ENCODE results near the gene RAD51D.
"Not testable (repeated sequence)": the region's sequence is repeated elsewhere in the genome, so short reads cannot be mapped to it uniquely, and the experiment has no call there.

Gene RAD51D

DNA sequence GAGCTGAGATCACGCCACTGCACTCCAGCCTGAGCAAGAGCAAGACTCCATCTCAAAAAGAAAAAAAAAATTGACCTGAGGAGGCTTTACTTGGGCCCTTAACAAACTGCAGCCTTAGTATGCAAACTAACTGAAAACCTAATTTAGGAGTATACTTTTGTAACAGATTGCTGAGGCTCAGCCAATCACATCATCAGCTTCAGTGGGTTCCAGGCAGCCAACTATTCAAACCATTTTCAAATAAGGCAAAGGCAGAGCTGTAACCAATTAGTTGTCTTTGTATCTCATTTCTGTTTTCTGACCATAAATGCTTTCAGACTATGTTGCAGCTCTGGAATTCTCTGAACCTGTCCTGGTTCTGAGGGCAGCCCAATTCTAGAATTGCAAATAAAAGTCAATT is 23.9 kb downstream of the RAD51D start:
- Histone ChIP-seq H3K9ac (ENCODE audit: low read depth in 1 of 2, low read length in 2 of 2) (no peak overlapping the region), H3K9me3 (ENCODE audit: control insufficient read depth in 1 of 2, low read length in 2 of 2) (no peaks in the 10 kb centered on the region), H3K27me3 (ENCODE audit: control insufficient read depth in 1 of 2, insufficient read depth in 2 of 2, low read length in 2 of 2) (no peaks in the 10 kb centered on the region), H3K4me1 (ENCODE audit: control insufficient read depth in 1 of 2, insufficient read depth in 2 of 2, low read length in 2 of 2) (no peaks in the 10 kb centered on the region), H3K27ac (ENCODE audit: low read depth, low read length) (no peak overlapping the region), H3K4me3 (ENCODE audit: low read depth in 1 of 2, low read length in 2 of 2) (no peak overlapping the region), H3K36me3 (ENCODE audit: control insufficient read depth in 1 of 2, insufficient read depth in 2 of 2, low read length in 2 of 2) (peaks cover under 1 to 27% of the 10 kb centered on the region in 2 donors)

DNA sequence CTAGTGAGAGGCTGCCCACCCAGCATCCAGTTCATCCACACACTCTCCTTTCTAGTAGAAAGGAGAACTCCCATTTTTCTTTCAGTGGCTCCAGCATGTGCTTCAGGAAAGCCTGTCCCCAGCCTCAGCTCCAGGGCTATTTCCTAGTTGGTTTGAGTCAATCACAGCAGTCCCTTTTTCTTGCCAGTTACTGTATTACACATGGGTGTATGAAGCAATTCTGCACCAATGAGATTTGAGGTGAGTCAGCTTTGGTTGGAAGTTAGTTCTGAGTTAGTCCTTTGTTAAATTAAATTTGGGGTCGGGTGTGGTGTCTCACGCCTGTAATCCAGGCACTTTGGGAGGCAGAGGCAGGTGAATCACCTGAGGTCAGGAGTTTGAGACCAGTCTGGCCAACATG is 24.8 kb downstream of the RAD51D start:
- H3K9ac ChIP-seq (ENCODE audit: low read depth in 1 of 2, low read length in 2 of 2): no peak overlapping the region
- H3K4me1 ChIP-seq (ENCODE audit: control insufficient read depth in 1 of 2, insufficient read depth in 2 of 2, low read length in 2 of 2): peaks cover 0 to 1% of the 10 kb centered on the region in 2 donors
- no peaks in the 10 kb centered on the region for H3K9me3 ChIP-seq (ENCODE audit: control insufficient read depth in 1 of 2, low read length in 2 of 2)
- no peak overlapping the region for H3K27ac ChIP-seq (ENCODE audit: low read depth, low read length)
- peaks cover 0 to 18% of the 10 kb centered on the region in 2 donors for H3K36me3 ChIP-seq (ENCODE audit: control insufficient read depth in 1 of 2, insufficient read depth in 2 of 2, low read length in 2 of 2)
- no peaks in the 10 kb centered on the region for H3K27me3 ChIP-seq (ENCODE audit: control insufficient read depth in 1 of 2, insufficient read depth in 2 of 2, low read length in 2 of 2)
- no peak overlapping the region for H3K4me3 ChIP-seq (ENCODE audit: low read depth in 1 of 2, low read length in 2 of 2)

DNA sequence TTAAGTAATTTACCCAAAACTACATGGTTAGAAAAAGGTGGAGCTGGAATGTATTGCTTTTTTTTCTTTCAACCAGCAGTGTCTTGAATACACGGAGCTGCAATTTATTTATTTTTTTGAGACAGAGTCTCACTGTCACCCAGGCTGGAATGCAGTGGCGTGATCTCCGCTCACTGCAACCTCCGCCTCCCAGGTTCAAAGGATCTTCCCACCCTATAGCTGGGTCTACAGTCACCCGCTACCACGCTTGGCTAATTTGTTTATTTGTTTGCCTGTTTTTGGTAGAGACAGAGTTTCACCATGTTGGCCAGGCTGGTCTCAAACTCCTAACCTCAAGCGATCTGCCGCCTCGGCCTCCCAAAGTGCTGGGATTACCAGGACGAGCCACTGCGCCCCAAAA is 29.0 kb downstream of the RAD51D start:
- H3K27ac ChIP-seq (ENCODE audit: low read depth, low read length); H3K4me3 ChIP-seq (ENCODE audit: low read depth in 1 of 2, low read length in 2 of 2); H3K27me3 ChIP-seq (ENCODE audit: control insufficient read depth in 1 of 2, insufficient read depth in 2 of 2, low read length in 2 of 2); H3K9me3 ChIP-seq (ENCODE audit: control insufficient read depth in 1 of 2, low read length in 2 of 2); H3K36me3 ChIP-seq (ENCODE audit: control insufficient read depth in 1 of 2, insufficient read depth in 2 of 2, low read length in 2 of 2); H3K9ac ChIP-seq (ENCODE audit: low read depth in 1 of 2, low read length in 2 of 2): not testable (repeated sequence)
- H3K4me1 ChIP-seq (ENCODE audit: control insufficient read depth in 1 of 2, insufficient read depth in 2 of 2, low read length in 2 of 2): peaks cover 17 to 25% of the 10 kb centered on the region in 2 donors

DNA sequence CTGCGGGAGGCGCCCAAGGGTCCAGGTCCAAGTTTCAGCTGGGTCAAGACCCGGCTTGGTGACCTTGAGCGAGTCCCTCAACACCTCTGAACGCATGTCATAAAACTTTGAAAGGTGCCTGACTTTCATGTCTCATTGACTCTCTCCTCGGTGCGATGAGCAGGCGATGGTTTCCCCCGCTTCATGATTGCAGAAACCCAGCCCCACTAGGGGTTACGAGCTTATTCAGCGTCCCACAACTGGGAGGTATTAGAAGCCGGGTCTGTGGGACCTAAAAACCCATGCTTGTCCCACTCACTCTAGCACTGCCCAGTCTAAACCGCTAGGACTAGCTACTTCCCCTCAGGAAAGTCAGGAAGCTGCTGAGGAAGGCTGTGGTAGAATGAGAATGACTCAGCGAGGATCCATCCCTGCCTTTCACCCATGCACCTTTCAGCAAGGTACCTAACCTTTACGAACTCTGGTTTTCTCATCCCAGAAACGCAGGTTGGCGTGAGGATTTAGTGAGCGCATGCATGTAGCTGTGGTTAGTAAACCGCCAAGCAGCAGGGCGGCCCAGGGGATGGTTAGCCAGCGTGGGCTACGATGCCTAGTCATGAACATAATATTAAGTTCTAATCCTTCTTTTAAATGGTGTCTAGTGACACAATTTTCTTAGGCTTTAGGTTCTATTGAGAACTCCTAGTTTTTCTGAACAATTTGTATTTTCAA is 29.9 kb downstream of the RAD51D start:
- Histone ChIP-seq H3K4me1 (ENCODE audit: control insufficient read depth in 1 of 2, insufficient read depth in 2 of 2, low read length in 2 of 2) (peaks cover 19 to 30% of the 10 kb centered on the region in 2 donors), H3K27ac (ENCODE audit: low read depth, low read length) (no peak overlapping the region), H3K9me3 (ENCODE audit: control insufficient read depth in 1 of 2, low read length in 2 of 2) (no peaks in the 10 kb centered on the region), H3K36me3 (ENCODE audit: control insufficient read depth in 1 of 2, insufficient read depth in 2 of 2, low read length in 2 of 2) (no peaks in the 10 kb centered on the region), H3K4me3 (ENCODE audit: low read depth in 1 of 2, low read length in 2 of 2) (peak overlapping the region; percentile 64 to 68), H3K9ac (ENCODE audit: low read depth in 1 of 2, low read length in 2 of 2) (peak overlapping the region; percentile 67 to 75), H3K27me3 (ENCODE audit: control insufficient read depth in 1 of 2, insufficient read depth in 2 of 2, low read length in 2 of 2) (no peaks in the 10 kb centered on the region)

DNA sequence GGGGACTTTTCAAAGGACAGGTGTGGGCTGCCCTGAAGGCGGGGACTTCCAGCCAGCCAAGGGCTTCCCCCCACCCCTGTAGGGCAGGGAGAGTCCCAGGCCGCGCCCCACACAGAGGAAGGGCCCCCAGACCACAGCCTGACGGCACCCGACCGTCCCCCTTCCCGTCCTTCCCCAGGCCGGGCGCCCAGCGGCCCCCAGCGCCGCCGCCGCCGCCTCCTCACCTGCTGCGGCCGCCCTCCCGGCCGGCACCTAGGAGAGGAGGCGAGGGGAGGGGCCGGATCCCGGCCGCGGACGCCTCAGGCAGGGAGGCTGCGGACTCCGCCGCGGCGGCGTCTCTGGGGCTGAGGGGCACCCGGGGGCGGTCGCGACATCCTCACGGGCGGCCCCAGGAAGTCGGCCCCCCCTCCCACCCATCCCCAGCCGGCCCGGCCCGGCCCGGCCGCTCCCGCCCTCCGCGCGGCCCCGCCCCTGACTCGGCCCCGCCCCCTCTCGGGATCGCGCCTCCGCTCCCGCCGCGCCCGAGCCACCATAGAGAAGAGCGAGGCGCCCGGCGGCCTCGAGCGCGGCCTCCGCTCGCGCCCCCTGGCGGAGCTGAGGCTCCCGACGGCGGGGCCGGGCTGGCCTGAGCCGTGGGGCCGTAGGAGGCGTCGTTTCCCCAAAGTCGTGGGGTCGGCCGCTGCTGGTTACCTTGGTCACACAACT is 30.6 kb downstream of the RAD51D start:
- peak overlapping the region; percentile 93 to 98 for H3K4me3 ChIP-seq (ENCODE audit: low read depth in 1 of 2, low read length in 2 of 2)
- H3K4me1 ChIP-seq (ENCODE audit: control insufficient read depth in 1 of 2, insufficient read depth in 2 of 2, low read length in 2 of 2): peaks cover 19 to 30% of the 10 kb centered on the region in 2 donors
- H3K27ac ChIP-seq (ENCODE audit: low read depth, low read length): peak overlapping the region; percentile 85
- H3K9me3 ChIP-seq (ENCODE audit: control insufficient read depth in 1 of 2, low read length in 2 of 2): no peaks in the 10 kb centered on the region
- H3K36me3 ChIP-seq (ENCODE audit: control insufficient read depth in 1 of 2, insufficient read depth in 2 of 2, low read length in 2 of 2): no peaks in the 10 kb centered on the region
- H3K9ac ChIP-seq (ENCODE audit: low read depth in 1 of 2, low read length in 2 of 2): peak overlapping the region; percentile 97 to 98
- H3K27me3 ChIP-seq (ENCODE audit: control insufficient read depth in 1 of 2, insufficient read depth in 2 of 2, low read length in 2 of 2): no peaks in the 10 kb centered on the region

DNA sequence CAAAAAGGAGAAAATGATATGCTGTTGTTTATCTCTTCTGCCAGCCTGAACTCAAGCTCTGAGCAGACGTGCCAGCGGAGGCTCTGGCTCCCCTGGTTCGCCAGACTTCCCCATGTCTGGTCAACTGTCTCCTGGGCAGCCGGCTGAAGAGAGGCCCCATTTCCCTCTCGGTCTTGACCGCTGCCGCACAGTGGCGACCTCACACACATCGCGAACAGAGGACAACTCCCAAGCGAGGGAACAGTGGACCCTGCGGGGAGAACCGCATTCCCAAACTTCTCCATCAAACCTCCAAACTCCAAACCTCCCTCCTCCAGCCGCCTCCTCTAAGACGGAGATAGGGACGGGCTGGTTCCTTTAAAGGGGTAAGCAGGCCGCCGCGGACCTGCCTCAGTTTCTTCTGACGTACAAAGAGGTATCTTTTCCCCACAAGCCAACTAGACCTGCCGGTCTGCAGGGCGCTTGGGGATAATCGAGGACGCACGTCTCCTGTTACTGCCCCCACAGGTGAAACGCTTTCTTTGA is 31.2 kb downstream of the RAD51D start:
- peak overlapping the region; percentile 93 to 98 for H3K4me3 ChIP-seq (ENCODE audit: low read depth in 1 of 2, low read length in 2 of 2)
- peaks cover 19 to 30% of the 10 kb centered on the region in 2 donors for H3K4me1 ChIP-seq (ENCODE audit: control insufficient read depth in 1 of 2, insufficient read depth in 2 of 2, low read length in 2 of 2)
- H3K27ac ChIP-seq (ENCODE audit: low read depth, low read length): peak overlapping the region; percentile 85
- no peaks in the 10 kb centered on the region for H3K36me3 ChIP-seq (ENCODE audit: control insufficient read depth in 1 of 2, insufficient read depth in 2 of 2, low read length in 2 of 2)
- no peaks in the 10 kb centered on the region for H3K9me3 ChIP-seq (ENCODE audit: control insufficient read depth in 1 of 2, low read length in 2 of 2)
- peak overlapping the region; percentile 97 to 98 for H3K9ac ChIP-seq (ENCODE audit: low read depth in 1 of 2, low read length in 2 of 2)
- H3K27me3 ChIP-seq (ENCODE audit: control insufficient read depth in 1 of 2, insufficient read depth in 2 of 2, low read length in 2 of 2): no peaks in the 10 kb centered on the region

DNA sequence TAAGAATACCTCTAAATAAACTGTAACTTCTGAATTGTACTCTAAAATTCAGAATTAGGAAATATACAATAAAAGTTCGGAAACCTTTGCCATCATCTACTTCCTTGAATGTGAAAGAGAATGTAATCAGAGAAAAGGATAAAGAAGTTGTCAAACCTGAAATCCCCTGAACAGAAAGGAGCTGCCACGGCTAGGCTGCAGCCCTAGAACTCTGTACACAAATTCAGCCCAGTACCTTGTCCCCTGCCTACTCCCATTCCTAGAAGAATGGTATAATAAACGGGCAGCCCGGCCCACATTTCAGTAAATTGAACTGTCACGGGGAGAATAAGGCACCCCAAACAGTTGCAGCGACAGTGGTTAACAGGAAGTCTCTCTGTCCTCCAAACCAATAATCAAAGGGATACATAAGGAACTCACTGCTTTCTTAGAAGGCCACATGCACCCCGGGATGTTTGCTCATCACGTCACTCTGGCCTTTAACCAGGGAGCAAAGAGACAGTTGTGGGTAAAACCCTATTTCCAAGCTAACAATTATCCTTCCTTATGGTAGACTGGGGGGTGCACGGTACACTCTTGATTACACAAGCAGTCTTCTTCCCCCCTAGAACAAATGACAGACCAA is 31.8 kb downstream of the RAD51D start:
- no peaks in the 10 kb centered on the region for H3K36me3 ChIP-seq (ENCODE audit: control insufficient read depth in 1 of 2, insufficient read depth in 2 of 2, low read length in 2 of 2)
- H3K4me3 ChIP-seq (ENCODE audit: low read depth in 1 of 2, low read length in 2 of 2): peak overlapping the region; percentile 93 to 98
- peak overlapping the region; percentile 97 to 98 for H3K9ac ChIP-seq (ENCODE audit: low read depth in 1 of 2, low read length in 2 of 2)
- H3K4me1 ChIP-seq (ENCODE audit: control insufficient read depth in 1 of 2, insufficient read depth in 2 of 2, low read length in 2 of 2): peaks cover 19 to 36% of the 10 kb centered on the region in 2 donors
- H3K27me3 ChIP-seq (ENCODE audit: control insufficient read depth in 1 of 2, insufficient read depth in 2 of 2, low read length in 2 of 2): no peaks in the 10 kb centered on the region
- no peaks in the 10 kb centered on the region for H3K9me3 ChIP-seq (ENCODE audit: control insufficient read depth in 1 of 2, low read length in 2 of 2)
- H3K27ac ChIP-seq (ENCODE audit: low read depth, low read length): peak overlapping the region; percentile 85

DNA sequence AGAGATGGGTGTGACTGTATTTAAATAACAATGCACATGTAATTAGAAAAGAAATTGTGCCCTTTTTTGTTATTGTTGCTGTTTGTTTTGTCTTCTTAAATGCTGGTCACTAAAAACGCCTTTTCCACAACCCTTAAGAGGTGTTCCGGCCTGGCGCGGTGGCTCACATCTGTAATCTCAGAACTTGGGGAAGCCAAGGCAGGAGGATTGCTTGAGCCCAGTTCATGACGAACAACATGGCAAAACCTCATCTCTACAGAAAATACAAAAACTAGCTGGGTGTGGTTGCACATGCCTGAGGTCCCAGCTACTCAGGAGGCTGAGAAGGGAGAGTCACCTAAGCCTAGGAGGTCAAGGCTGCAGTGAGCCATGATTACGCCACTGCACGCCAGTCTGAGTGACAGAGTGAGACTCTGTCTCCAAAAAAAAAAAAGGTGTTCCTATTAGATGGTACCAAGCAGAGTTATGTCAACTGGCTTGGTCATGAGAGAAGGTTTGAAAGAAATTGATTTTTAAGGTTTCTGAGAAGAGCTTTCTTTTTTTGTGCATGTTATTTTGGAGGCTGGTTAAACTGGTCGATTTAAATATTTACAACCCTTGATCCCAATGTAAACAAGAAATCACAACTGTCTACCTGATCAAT is 32.6 kb downstream of the RAD51D start:
- Histone ChIP-seq H3K36me3 (ENCODE audit: control insufficient read depth in 1 of 2, insufficient read depth in 2 of 2, low read length in 2 of 2) (no peaks in the 10 kb centered on the region), H3K27me3 (ENCODE audit: control insufficient read depth in 1 of 2, insufficient read depth in 2 of 2, low read length in 2 of 2) (no peaks in the 10 kb centered on the region), H3K9me3 (ENCODE audit: control insufficient read depth in 1 of 2, low read length in 2 of 2) (no peaks in the 10 kb centered on the region), H3K4me3 (ENCODE audit: low read depth in 1 of 2, low read length in 2 of 2) (peak overlapping the region; percentile 93 to 98), H3K9ac (ENCODE audit: low read depth in 1 of 2, low read length in 2 of 2) (peak overlapping the region; percentile 97 to 98), H3K4me1 (ENCODE audit: control insufficient read depth in 1 of 2, insufficient read depth in 2 of 2, low read length in 2 of 2) (peaks cover 21 to 44% of the 10 kb centered on the region in 2 donors), H3K27ac (ENCODE audit: low read depth, low read length) (no peak overlapping the region)

DNA sequence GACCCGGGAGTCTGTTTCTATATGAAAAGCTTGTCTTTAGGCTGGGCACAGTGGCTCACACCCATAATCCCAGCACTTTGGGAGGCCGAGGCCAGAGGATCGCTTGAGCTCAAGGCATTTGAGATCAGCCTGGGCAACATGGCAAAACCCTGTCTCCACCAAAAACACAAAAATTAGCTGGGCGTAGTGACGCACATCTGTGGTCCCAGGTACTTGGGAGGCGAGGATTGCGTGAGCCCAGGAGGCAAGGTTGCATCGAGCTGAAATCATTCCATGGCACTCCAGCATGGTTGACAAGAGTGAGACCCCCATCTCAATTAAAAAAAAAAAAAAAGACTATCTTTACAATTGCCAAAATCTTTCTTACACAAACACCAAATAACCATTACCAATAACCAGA is 33.5 kb downstream of the RAD51D start:
- H3K4me3 ChIP-seq (ENCODE audit: low read depth in 1 of 2, low read length in 2 of 2): no peak overlapping the region
- no peak overlapping the region for H3K9ac ChIP-seq (ENCODE audit: low read depth in 1 of 2, low read length in 2 of 2)
- no peak overlapping the region for H3K27ac ChIP-seq (ENCODE audit: low read depth, low read length)
- no peaks in the 10 kb centered on the region for H3K27me3 ChIP-seq (ENCODE audit: control insufficient read depth in 1 of 2, insufficient read depth in 2 of 2, low read length in 2 of 2)
- H3K36me3 ChIP-seq (ENCODE audit: control insufficient read depth in 1 of 2, insufficient read depth in 2 of 2, low read length in 2 of 2): no peaks in the 10 kb centered on the region
- H3K9me3 ChIP-seq (ENCODE audit: control insufficient read depth in 1 of 2, low read length in 2 of 2): no peaks in the 10 kb centered on the region
- H3K4me1 ChIP-seq (ENCODE audit: control insufficient read depth in 1 of 2, insufficient read depth in 2 of 2, low read length in 2 of 2): peaks cover 26 to 49% of the 10 kb centered on the region in 2 donors
